ENCODE results near the gene AADACL4.

Gene AADACL4

GRCh38 chr1:12614402-12615158 lies 29.3 kb upstream of the AADACL4 start:
- DNase-seq = no peak

- DNase-seq = no peak
Measured at GRCh38 chr1:12615159-12615864, 28.6 kb upstream of the AADACL4 start.

- no peak for DNase-seq
Measured at GRCh38 chr1:12615865-12616708, 27.8 kb upstream of the AADACL4 start.

- DNase-seq = peak; percentile 29
Measured at GRCh38 chr1:12616709-12617373, 27.0 kb upstream of the AADACL4 start.

- DNase-seq = peak; percentile 65
Measured at GRCh38 chr1:12617511-12617900, 26.4 kb upstream of the AADACL4 start.

- peak; percentile 73 for DNase-seq
Measured at GRCh38 chr1:12617901-12618660, 25.8 kb upstream of the AADACL4 start, which contains the start of gene DHRS3. Gene DHRS3, minus strand, starts transcription at chr1:12618210. Its CDS starts 862 bp downstream, at chr1:12617348.

- no peak for DNase-seq
Measured at GRCh38 chr1:12618661-12618964, 25.3 kb upstream of the AADACL4 start.

GRCh38 chr1:12618965-12619791 lies 24.7 kb upstream of the AADACL4 start:
- peak; percentile 51 for DNase-seq

GRCh38 chr1:12619792-12620487 lies 23.9 kb upstream of the AADACL4 start:
- peak; percentile 80 for DNase-seq

GRCh38 chr1:12620488-12620865 lies 23.4 kb upstream of the AADACL4 start:
- peak; percentile 51 for DNase-seq

GRCh38 chr1:12620931-12621330 lies 23.0 kb upstream of the AADACL4 start:
- no peak for DNase-seq

- no peak for DNase-seq
Measured at GRCh38 chr1:12621346-12622335, 22.2 kb upstream of the AADACL4 start.

GRCh38 chr1:12622506-12622905 lies 21.4 kb upstream of the AADACL4 start:
- DNase-seq = no peak

- no peak for DNase-seq
Measured at GRCh38 chr1:12625276-12625675, 18.6 kb upstream of the AADACL4 start.

- DNase-seq = no peak
Measured at GRCh38 chr1:12626888-12627287, 17.0 kb upstream of the AADACL4 start.

GRCh38 chr1:12627296-12627695 lies 16.6 kb upstream of the AADACL4 start:
- DNase-seq = no peak

GRCh38 chr1:12629511-12629956 lies 14.4 kb upstream of the AADACL4 start:
- no peak for DNase-seq

- DNase-seq = no peak
Measured at GRCh38 chr1:12629985-12630760, 13.7 kb upstream of the AADACL4 start.

Measured in CD4-positive, alpha-beta T cell treated with Interleukin-21 for 1 hour (primary cell).